Astrocyte (in vitro differentiated cells and primary cell): ENCODE measurements around the gene GBGT1. TPM values are rescaled to one million over a fixed set of nuclear protein-coding genes. Genes with fewer than 3 reads are reported as not detected.
A peak's percentile ranks its signal among the peaks of the same experiment; 100 is the strongest.

Experiments used
- DNase-seq: peaks from one replicate; pipeline ENCODE4 v3.0.0-alpha.2; 2010; ENCODE audit warnings: low read depth
- FAIRE-seq: peaks from 2 replicates; lab custom pipeline; 2011; peaks lifted over from hg19 to GRCh38; lab: Jason Lieb, UNC
- H2AFZ ChIP-seq: 2 replicates; pipeline ENCODE4 v1.6.0; 2012; ENCODE audit warnings: low read depth, low read length, inconsistent platforms
- H3K27ac ChIP-seq: 2 replicates; pipeline ENCODE4 v1.5.1; 2011; ENCODE audit warnings: low read depth, low read length, inconsistent platforms
- H3K27me3 ChIP-seq: 2 replicates; pipeline ENCODE4 v1.6.0; 2011; ENCODE audit warnings: low read length, inconsistent platforms; ENCODE audit not compliant: insufficient read depth
- H3K36me3 ChIP-seq: 2 replicates; pipeline ENCODE4 v1.5.1; 2011; ENCODE audit warnings: low read length, inconsistent platforms; ENCODE audit not compliant: insufficient read depth
- H3K4me1 ChIP-seq: 2 replicates; pipeline ENCODE4 v1.5.1; 2011; ENCODE audit warnings: low read length, inconsistent platforms; ENCODE audit not compliant: insufficient read depth
- H3K4me2 ChIP-seq: 2 replicates; pipeline ENCODE4 v1.6.0; 2012; ENCODE audit warnings: low read length, inconsistent platforms
- H3K4me3 ChIP-seq: 2 replicates; pipeline ENCODE4 v1.5.1; 2011; ENCODE audit warnings: low read depth, mild to moderate bottlenecking, low read length, inconsistent platforms; ENCODE audit not compliant: insufficient read depth
- H3K79me2 ChIP-seq: 2 replicates; pipeline ENCODE4 v1.6.0; 2012; ENCODE audit warnings: mild to moderate bottlenecking, low read length, inconsistent platforms; ENCODE audit not compliant: insufficient read depth
- H3K9ac ChIP-seq: 2 replicates; pipeline ENCODE4 v1.6.0; 2012; ENCODE audit warnings: mild to moderate bottlenecking, low read length, inconsistent platforms
- H3K9me3 ChIP-seq: 2 replicates; pipeline ENCODE4 v1.5.1; 2012; ENCODE audit warnings: low read depth, mild to moderate bottlenecking, low read length, inconsistent platforms; ENCODE audit not compliant: insufficient read depth
- H4K20me1 ChIP-seq: 2 replicates; pipeline ENCODE4 v1.6.0; 2012; ENCODE audit warnings: low read length, inconsistent platforms; ENCODE audit not compliant: insufficient read depth
- H3K27ac Mint-ChIP-seq: one replicate; pipeline ENCODE4 v1.8.0; 2021; ENCODE audit warnings: mild to moderate bottlenecking, mixed read lengths; ENCODE audit not compliant: unreplicated experiment
- H3K27me3 Mint-ChIP-seq: one replicate; pipeline ENCODE4 v1.8.0; 2021; ENCODE audit warnings: low read depth, mixed read lengths; ENCODE audit not compliant: unreplicated experiment
- H3K36me3 Mint-ChIP-seq: one replicate; pipeline ENCODE4 v1.8.0; 2021; ENCODE audit warnings: low read depth, mixed read lengths; ENCODE audit not compliant: unreplicated experiment
- H3K4me1 Mint-ChIP-seq: one replicate; pipeline ENCODE4 v1.8.0; 2021; ENCODE audit warnings: low read depth, mixed read lengths; ENCODE audit not compliant: unreplicated experiment
- H3K4me3 Mint-ChIP-seq: one replicate; pipeline ENCODE4 v1.8.0; 2021; ENCODE audit warnings: mild to moderate bottlenecking, moderate library complexity, mixed read lengths; ENCODE audit not compliant: unreplicated experiment
- H3K9me3 Mint-ChIP-seq: one replicate; pipeline ENCODE4 v1.8.0; 2021; ENCODE audit warnings: mild to moderate bottlenecking, mixed read lengths; ENCODE audit not compliant: unreplicated experiment
- CTCF ChIP-seq: IDR thresholded peaks from 2 replicates; pipeline ENCODE4 v1.5.1; 2011; ENCODE audit warnings: low read depth, mild to moderate bottlenecking, inconsistent platforms, low read length, moderate library complexity; ENCODE audit not compliant: insufficient read depth
- EZH2 ChIP-seq: IDR thresholded peaks from 2 replicates; pipeline ENCODE4 v1.6.1; 2012; ENCODE audit warnings: mild to moderate bottlenecking, low read length, inconsistent platforms; ENCODE audit not compliant: insufficient read depth
- total RNA-seq: library from RNA; stranded (reverse); gene quantifications from 2 replicates; pipeline ENCODE4 v1.2.1, GENCODE V29; 2021

Gene GBGT1
- total RNA-seq, 1 donor from 2014 or later: 8.5 TPM

GRCh38 chr9:133144904-133145851, 18.5 kb downstream of the GBGT1 start:
- Histone ChIP-seq H3K4me3 (peak overlapping the region; percentile 40), H2AFZ (peak overlapping the region; percentile 15), H4K20me1 (peaks cover 72% of the 10 kb centered on the region), H3K4me2 (peak overlapping the region; percentile 83), H3K27me3 (no peaks in the 10 kb centered on the region), H3K4me1 (peaks cover 24% of the 10 kb centered on the region), H3K9me3 (no peaks in the 10 kb centered on the region), H3K9ac (peak overlapping the region; percentile 51), H3K36me3 (no peaks in the 10 kb centered on the region), H3K27ac (no peak overlapping the region), H3K79me2 (peaks cover 53% of the 10 kb centered on the region)
- Mint-ChIP-seq H3K4me3 (peak overlapping the region; percentile 73), H3K36me3 (peaks cover 2% of the 10 kb centered on the region), H3K27ac (no peak overlapping the region), H3K9me3 (no peaks in the 10 kb centered on the region), H3K27me3 (no peaks in the 10 kb centered on the region), H3K4me1 (peaks cover 21% of the 10 kb centered on the region)
- TF ChIP-seq CTCF (no peak), EZH2 (no peak)
- DNase-seq: no peak
- FAIRE-seq: no peak

GRCh38 chr9:133144142-133144903, 19.4 kb downstream of the GBGT1 start:
- FAIRE-seq (no peak), DNase-seq (no peak)
- Mint-ChIP-seq H3K9me3 (no peaks in the 10 kb centered on the region), H3K27ac (peak overlapping the region; percentile 47), H3K36me3 (peaks cover 2% of the 10 kb centered on the region), H3K4me3 (peak overlapping the region; percentile 79), H3K27me3 (no peaks in the 10 kb centered on the region), H3K4me1 (peaks cover 21% of the 10 kb centered on the region)
- Histone ChIP-seq H3K9ac (peak overlapping the region; percentile 51), H3K4me2 (peak overlapping the region; percentile 83), H3K36me3 (no peaks in the 10 kb centered on the region), H3K4me1 (peaks cover 24% of the 10 kb centered on the region), H2AFZ (peak overlapping the region; percentile 55), H3K9me3 (no peaks in the 10 kb centered on the region), H3K4me3 (peak overlapping the region; percentile 40), H4K20me1 (peaks cover 78% of the 10 kb centered on the region), H3K79me2 (peaks cover 58% of the 10 kb centered on the region), H3K27ac (no peak overlapping the region), H3K27me3 (no peaks in the 10 kb centered on the region)
- TF ChIP-seq CTCF: peak; percentile 76
- no peak for TF ChIP-seq EZH2
